ENCODE data around the gene ISCA1.

The ISCA1 gene

DNA sequence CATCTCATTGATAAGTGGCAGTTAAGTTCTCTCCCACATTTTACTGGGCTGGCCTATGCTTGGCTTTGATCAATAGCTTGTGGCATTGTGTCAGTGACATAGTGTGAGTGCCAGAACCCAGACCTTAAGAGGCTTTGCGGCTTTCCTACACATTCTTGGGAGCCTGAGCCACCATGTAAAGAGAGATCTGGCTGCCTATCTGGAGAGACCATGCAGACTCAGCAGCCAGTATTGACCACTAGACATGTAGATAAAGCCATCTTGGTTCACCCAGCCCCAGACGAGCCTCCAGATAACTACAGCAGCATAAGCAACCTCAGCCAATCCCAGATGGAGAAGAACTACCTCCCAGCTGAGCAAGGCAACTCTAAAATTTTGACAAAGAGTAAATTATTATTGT is 51.5 kb downstream of the ISCA1 start:
- no peak for DNase-seq (ENCODE audit: low spot score)

- DNase-seq (ENCODE audit: low spot score) = no peak
Observed at GRCh38 chr9:86222667-86223066, 59.7 kb downstream of the ISCA1 start.

DNA sequence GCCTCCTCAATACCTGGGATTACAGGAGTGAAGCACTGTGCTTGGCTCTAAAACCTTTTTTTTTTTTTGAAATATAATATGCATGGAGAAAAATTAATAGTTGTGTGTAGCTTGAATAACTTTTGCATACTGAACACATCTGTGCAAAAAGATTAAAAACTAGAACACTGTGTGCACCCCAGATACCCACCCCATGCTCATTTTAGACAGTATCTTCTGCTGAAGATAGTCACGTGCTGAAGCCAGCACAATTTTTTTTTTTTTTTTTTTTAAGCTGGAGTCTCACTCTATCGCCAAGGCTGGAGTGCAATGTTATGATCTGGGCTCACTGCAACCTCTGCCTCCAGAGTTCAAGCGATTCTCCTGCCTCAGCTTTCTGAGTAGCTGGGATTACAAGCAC is 62.7 kb downstream of the ISCA1 start:
- DNase-seq (ENCODE audit: low spot score) = no peak

- no peak for DNase-seq (ENCODE audit: low spot score)
Observed at GRCh38 chr9:86217076-86217755, 65.1 kb downstream of the ISCA1 start.

Data from iPS-NIHi11 (cell line).